HG02884 (cell line): ENCODE data around the gene HHAT.

Experiments used
- ATAC-seq: cut with Tn5 transposase; IDR thresholded peaks from one replicate; pipeline ENCODE4 v1.9.1; 2021; ENCODE audit warnings: mild to moderate bottlenecking, moderate library complexity; ENCODE audit not compliant: unreplicated experiment

The HHAT gene

GRCh38 chr1:210663730-210664573, 335.2 kb downstream of the HHAT start:
- ATAC-seq, result no peak

- no peak for ATAC-seq
These were observed 341.2 kb downstream of the HHAT start for GRCh38 chr1:210669951-210670350.

DNA sequence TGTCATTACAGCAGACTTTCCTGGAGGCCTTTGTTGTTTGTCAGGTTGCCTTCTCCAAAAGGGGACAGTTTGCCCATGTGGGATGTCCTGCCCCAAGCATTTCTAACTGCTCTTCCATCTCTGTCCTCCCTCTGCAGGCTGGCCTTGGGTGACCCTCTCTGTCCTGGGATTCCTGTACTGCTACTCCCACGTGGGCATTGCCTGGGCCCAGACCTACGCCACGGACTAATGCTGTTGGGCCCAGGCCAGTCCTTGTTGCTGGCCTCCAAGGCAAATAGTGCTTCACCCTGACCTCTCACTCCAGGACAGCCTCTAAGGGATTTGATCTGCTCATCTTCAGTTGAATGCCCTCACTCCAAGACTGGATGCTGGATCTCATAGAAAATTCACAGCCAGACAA, 345.4 kb downstream of the HHAT start:
- no peak for ATAC-seq

DNA sequence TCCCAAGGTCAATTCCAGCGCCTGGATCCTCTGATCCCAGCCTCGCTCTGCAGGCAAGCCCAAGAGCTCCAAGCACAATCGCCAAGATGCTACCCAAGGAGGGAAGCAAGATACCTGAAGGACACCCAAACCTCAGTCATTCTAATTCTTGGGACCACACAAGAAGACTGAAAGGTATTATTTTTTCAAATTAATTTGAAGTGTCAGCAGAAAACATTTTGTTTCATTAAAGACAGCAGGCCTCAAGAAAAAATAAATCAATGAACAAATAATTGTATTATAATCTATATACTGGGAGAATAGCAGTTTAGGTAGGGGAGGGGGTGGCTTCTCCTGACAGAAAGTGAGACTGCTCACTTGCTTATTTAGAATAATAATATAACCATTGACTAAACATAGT, 347.8 kb downstream of the HHAT start:
- no peak for ATAC-seq

DNA sequence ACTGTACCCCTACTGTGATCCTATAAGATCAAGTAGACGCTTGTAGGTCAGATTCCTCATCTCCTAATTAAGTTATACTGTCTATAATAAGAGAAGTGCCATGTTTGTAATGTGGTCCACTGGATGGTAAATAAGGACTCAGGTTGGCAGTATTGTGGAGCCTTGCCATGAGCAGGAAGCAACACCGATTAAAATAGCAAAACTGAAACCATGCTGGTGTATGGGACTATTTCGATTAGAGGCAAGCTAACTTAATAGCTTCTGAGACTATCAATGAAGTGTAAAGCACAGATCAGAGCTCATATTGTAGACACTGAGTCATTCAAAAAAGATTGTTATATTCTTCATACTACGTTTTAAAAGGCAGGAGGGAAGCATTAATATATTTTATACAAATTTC, 348.8 kb downstream of the HHAT start:
- ATAC-seq, result peak; percentile 65

DNA sequence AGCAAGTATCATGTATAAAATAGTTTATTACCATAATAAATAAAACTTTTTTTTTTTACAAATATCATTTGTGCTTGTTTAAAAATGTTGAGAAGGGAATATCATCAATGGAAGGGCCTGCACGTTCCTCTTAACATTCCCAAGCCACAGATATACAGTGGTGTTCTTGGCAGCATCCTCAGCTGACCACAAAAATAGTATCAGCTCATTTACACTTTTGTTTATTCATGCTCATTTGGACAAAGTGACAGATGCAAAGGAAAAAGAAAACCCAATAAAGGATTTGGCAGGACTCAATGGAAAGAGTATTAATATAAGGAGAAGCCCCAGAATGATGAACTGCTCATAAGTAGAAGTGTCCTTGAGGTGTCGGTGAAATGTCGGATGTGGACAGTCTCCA, 349.6 kb downstream of the HHAT start:
- ATAC-seq, result no peak

DNA sequence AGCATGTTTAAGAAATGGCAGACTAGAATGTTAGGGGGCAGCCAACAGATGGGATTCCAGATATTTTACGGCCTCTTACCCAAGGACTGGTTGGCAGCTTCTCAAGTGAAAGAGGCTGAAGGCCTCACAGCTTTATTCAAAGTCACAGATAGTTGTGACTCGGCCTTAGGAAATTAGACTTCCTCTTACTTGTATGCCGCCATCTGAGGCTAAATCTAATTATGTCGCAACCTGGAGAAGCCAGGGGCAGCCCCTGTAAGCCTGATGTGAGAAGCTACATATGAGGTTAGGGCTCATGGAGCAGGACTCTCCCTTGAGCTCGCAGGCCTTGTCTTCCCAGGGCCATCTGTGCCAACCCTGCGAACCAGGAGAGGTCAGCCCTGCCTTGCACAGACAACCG, 352.5 kb downstream of the HHAT start:
- ATAC-seq, result no peak

GRCh38 chr1:210683403-210684047, 354.8 kb downstream of the HHAT start:
- no peak for ATAC-seq

- ATAC-seq, result peak; percentile 94
These were observed 356.0 kb downstream of the HHAT start for GRCh38 chr1:210684466-210685294.

DNA sequence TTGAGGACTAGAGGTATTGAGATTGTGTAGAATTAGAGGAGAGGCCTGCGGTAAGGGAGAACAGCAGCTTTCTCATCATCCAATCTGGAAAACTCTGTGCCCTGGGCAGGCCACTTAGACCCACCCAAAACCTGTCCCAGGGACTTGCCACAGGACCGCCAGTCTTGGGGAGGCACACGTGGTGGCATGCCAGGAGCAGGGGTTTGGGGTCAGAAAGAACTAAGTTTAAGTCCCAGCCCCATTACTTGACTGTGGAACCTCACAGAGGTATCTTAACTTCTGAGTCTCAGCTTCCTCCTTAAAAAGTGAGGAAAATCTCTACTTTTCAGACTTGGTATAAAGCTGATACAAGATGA, 356.6 kb downstream of the HHAT start:
- no peak for ATAC-seq

DNA sequence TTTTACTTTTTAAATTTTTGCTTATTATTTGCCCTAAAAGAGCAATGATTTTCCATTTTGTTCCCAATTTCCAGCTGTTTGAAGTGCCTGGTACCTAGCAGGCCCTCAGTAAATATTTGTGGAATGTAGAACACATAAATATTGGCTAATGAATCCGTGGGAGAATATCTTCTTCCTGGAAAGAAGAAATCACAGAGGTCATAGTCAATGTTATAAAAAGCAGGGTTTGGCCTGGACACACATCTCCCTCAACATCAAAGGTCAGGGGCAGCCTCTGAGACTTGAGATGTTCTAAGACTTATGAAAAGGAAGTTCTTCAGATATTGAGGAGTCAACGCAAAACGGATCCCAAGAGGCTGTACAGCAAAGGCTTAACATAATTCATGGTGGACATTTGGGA, 358.1 kb downstream of the HHAT start:
- ATAC-seq, result no peak

DNA sequence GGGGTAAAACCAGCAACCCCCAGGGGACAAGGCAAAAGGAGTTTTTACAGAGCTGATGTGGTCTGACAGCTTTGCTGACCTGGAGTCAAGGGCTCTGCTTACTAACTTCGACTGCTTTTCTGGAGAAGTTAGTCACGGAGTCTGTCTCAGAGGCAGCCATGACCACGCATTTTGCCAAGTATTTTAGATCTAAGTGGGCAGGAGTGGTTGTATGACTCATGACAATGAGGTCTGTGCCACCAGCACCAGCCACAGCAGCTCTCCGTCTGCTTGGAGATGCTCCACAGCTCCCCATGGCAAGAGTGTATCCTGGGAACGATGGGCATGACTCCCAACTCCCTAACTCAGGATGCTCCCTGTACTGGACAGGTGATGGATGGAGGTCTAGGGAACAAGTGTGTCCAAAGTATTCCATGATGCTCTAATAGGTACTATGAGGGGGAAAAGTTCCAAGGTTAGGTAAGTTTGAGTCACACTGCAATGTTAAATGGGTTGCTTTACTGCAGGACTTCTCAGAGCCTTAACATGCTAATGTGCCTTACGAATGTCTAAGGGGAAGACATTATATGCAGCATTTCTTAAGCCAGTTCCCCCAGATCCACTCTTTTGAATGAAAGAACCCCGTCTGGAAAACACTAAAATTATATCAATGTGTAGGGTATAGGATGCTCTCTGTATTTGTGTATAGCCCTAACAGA, 359.0 kb downstream of the HHAT start:
- ATAC-seq, result no peak

DNA sequence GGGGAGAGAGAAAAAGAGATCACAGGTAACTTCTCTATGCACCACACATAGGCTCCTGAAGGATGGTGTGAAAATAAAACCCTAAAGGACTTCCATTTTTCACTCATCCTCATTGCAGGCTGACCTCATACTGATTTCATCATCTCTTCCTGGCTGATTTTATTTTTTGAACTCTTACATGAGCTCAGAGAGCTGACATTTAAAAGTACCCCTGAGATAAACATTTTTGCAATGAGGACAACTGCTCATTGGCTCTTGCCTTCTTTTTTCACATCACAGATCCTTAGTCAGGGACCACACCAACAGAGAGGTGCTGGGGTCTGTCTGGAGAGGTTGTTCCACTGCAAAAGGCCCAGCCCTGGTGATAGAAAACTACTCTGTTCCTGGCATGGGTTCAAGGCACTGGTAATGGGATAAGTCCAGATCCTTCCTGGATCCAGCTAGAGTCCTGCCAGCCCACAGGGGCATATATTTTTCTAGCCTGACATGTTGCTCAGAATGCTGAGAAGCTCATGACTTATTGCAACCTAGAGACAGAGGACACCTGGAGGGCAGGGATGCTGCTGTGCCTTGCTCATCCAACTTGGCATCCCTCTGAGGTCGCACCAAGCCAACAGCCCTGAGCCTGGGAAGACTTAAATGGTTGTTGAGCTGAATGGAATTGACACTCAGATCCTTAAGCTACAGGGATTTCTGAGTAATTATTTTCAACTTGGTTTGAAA, 360.0 kb downstream of the HHAT start:
- no peak for ATAC-seq

DNA sequence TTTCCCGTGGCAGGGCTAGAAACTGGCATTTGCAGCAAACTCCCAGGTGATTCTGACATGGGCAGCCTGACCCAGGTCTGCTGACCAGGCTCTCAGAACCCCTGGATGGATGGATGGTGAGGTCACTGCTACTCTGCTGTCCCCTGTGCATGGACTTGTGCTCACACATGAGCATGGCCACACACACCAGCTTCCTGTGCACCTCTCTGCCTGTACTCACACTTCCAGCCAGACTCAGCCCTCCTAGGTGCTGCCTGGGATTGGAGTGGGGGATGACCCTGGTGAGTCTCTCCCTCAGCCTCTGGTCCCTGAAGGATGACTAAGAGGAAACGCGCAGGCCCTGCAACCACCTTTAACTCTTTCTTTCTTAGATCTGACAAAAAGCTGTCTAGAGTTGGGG, 361.1 kb downstream of the HHAT start:
- no peak for ATAC-seq

DNA sequence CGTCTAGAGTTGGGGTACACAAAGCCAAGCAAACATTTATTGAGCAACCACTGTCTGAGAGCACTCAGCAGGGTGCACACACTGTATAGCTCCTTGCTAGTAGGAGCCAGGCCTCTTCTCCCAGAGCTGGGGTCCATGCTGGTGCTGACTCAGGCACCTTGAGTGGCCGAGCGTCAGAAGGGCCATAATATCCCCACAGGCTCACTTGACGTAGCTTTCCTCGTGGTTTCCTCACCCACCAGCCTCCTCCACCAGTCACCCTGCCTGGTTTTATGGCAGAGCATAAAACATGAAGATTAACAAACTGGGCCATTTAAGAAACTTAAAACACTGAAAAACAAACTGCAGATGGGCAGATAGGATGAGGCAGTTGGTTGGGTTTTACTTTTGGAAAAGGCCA, 361.5 kb downstream of the HHAT start:
- ATAC-seq, result no peak

GRCh38 chr1:210691039-210691610, 362.4 kb downstream of the HHAT start:
- ATAC-seq, result no peak

- ATAC-seq, result peak; percentile 27
These were observed 364.1 kb downstream of the HHAT start for GRCh38 chr1:210692796-210693195.

- ATAC-seq, result no peak
These were observed 366.3 kb downstream of the HHAT start for GRCh38 chr1:210695026-210695425.

GRCh38 chr1:210696709-210697108, 368.0 kb downstream of the HHAT start:
- ATAC-seq, result peak; percentile 96

- ATAC-seq, result no peak
These were observed 368.5 kb downstream of the HHAT start for GRCh38 chr1:210697185-210697584.
